ENCODE measurements around the gene MYL5.
A peak's percentile ranks its signal among the peaks of the same experiment; 100 is the strongest.
"Not testable (repeated sequence)": the region's sequence is repeated elsewhere in the genome, so short reads cannot be mapped to it uniquely, and the experiment has no call there.

Gene MYL5

DNA sequence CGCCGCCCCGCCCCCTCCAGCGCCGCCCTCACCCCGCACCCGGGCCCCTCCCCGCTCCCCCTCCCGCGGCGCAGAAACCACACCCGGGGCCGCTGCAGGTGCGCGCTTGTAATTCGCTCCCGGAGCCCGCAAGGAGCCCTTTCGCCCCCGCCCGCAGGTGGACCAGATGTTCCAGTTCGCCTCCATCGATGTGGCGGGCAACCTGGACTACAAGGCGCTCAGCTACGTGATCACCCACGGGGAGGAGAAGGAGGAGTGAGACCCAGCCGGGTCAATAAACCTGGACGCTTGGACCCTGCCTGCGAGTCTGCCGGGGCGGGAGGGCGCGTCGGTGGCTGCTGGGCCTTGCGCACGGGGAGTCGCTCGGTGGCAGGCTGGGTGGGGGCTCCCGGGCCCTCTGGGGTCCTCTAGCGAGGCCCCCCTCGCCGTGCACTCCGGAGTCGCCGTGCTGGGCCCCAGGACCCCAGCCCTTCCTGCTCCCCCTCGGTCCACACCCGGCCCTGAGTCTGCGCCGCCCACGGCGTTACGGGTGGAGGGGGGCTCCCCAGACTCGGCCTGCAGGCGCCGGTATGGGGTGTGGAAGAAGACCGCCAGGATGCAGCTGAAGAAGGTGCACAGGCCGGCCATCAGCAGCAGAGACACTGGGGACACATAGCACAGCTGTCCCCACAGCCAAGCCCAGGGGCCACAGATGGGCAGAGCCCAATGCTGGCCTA is 7.6 kb downstream of the MYL5 start:
- H3K27ac ChIP-seq = peak overlapping the region in 3 of 21 experiments; percentile 8 to 27 (median 10)
- H3K4me3 ChIP-seq = peak overlapping the region in 3 of 7 experiments; percentile 1 to 26 (median 4)

DNA sequence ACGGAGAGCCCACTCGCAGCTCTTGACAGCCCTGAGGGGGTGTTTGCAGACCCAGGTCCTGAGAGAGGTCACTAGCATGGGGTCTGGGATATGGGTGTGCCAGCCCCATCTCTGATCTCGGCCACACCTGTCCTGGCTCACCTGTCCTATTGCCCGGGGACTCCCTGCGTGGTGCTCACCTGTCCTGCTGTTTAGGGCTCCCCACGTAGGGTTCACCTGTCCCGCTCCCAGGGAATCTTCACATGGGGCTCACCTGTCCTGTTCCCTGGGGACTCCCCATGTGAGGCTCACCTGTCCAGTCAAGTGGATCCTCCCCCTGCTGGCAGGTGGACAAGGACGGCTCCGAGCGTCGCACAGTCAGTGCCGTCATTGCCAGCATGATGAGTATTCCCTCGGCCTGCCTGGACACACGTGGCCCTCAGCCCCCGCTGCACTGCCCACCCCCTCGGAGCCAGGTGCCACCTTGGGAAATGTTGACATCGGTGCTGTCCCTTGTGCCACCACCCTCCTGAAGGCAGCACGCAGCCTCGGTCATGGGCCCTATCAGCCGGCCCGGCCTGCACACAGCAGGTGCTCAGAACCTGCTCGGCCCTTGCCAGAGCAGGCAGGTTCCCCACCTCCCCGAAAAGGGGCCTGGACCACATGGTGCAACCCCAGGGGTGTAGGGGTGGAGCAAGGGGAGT is 8.3 kb downstream of the MYL5 start:
- peak overlapping the region in 2 of 7 experiments; percentile 4 to 26 for H3K4me3 ChIP-seq
- H3K27ac ChIP-seq = peak overlapping the region in 2 of 21 experiments; percentile 27 to 45

DNA sequence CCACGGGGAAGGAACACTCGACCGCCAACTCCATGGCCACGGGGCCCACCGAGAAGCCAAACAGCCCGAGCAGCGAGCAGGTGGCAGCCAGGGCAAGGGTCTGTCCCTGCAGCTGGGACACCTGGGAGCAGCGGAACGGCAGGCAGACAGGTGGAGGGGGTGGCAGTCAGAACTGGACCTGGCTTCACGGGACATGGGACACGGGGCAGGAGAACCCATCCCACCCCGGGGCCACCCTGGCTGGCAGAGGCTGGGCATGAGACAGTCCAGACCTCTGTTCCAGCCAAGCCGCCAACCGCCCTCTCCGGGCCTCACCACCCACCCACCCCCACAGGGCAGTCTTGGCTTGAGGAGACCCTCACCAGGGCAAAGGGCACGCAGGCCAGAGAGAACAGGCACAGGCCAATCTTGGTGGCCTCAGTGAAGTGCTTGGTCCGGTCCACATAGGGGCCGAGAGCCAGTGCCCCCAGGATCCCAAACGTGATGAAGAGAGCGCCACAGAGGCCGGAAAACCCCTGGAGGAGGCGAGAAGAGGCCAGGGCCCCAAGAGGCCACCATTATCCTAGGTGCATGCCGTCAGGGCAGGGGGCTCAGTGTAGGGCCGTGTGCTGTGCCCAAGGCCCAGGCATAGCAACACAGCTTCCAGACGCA is 9.0 kb downstream of the MYL5 start:
- H3K27ac ChIP-seq = peak overlapping the region in 4 of 21 experiments; percentile 2 to 45 (median 16)

DNA sequence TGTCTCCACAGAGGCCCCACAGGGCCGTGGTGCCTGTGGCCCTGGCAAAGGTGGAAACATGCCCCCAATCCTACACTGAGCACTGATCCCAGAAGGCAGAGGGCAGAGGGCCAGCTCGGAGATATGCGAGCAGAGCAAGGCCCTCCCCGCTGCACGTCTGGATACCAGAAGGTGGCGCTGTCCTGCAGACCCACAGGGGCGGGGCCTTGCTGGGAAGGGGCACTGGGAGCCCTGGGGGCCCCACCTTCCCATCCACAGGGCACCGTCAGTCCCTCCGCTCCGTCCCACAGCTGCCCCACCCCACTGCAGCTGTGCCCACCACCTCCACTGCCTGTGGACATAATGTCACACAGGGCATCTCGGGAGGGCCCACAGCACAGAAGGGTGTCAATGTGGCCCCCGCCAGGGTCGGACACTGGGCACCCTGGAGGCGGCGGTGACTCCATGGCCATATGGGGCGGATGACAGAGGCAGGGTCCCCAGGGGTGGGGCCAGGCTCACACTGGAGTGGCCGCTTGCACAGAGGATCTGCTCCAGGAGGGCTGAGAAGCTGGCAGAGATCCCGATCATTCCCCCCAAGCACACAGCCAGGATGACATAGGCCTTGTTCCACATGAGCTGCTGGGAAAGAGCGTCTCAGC is 9.8 kb downstream of the MYL5 start:
- Histone ChIP-seq H3K4me3 (no peak overlapping the region), H3K27ac (peak overlapping the region in 3 of 21 experiments; percentile 2 to 19 (median 14))

More for the DNA sequence above, 9.0 kb downstream of the MYL5 start:
- no peak overlapping the region for H3K4me3 ChIP-seq

DNA sequence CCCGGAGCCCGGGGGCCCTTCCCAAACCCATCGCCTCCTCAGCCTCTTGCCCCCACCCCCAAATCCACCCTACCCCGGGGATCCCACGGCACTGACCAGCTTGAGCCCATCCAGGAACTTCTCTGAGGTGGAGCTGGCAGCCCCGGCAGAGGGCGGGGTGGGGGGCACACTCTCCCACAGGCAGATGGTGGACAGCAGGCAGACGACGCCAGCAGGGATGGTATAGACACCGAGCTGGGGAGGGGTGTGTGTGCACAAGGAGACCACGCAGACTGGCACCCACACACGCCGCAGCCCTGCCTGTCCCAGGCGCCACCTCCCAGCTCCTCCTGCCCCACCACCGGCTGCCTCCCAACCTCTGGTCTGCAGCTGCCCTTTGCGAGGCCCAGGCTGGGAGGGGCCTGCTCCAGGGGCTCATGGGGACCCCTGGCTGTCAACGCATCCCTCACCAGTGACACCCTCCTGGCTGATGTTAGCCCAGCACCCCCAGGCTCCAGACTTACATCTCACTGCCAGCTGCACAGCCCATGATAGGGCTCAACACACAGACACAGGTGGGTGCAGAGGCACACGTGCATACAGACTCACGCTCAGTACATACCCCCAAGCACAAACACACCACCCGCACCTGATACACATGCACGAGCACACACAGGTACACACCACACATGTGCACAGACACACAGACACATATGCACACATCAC is 10.4 kb downstream of the MYL5 start:
- Histone ChIP-seq H3K27ac (no peak overlapping the region), H3K4me3 (no peak overlapping the region)

DNA sequence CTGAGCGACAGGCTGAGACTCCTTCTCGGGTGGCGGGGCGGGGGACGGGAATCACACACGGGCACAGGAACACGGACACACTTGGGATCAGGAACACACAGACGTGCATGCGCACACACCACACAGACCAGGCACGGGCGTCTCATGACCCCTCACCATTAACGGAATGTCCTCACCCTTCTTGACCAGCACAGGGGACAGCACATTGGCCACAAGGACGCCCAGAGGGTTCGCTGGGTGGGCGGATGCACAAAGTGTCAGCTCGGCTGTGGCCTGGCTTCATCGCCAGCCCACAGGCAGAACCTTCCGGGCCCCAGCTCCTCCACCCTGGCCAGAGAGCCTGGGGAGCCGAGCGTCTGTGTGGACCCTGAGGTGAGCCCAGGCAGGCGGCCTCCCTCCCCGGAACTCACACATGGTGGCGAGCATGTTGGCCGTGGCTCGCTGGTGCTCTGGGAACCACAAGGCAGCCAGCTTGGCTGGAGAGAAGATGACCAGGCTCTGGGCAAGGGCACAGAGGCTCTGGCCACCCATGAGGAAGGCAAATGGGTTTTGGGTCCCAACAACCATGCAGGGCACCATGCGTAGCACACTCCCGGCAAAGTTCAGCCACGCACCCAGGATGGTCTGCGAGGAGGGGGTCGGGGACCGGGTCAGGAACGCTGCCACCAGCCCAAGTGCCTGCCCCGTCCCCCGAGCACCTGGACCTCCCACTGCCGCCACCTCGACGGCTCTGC is 11.5 kb downstream of the MYL5 start:
- H3K4me3 ChIP-seq = no peak overlapping the region
- peak overlapping the region in 1 of 21 experiments; percentile 88 for H3K27ac ChIP-seq

DNA sequence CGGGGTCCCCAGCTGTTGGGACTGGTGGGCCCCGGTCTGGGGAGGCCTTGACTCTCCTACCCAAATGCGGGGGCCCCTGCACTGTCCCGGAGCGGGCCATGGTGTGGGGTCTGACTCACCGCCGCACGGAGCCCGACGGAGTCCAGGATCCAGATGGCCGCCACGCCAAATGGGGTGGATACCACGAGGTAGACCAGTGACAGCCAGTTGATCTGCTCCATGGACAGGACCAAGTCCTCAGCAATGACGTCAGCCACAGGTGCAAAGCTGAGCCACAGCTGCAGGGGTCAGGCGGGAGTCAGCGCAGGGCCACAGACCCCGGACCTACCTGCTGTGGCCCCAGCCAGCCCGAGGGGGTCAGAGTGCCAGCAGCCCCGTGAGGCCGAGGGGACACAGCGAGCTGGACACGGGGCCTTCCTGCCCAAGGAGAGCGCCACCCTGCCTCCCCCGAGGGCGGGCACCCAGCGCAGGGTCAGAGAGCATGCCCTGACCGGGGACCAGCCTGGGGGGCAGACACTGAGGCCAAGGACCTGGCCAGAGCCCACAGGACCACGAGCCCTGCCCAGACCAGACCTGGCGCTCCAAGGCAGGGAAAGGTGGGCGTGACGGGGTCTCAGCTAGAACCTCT is 12.2 kb downstream of the MYL5 start:
- H3K27ac ChIP-seq = peak overlapping the region in 15 of 21 experiments; percentile 26 to 90 (median 83)
- H3K4me3 ChIP-seq = no peak overlapping the region

DNA sequence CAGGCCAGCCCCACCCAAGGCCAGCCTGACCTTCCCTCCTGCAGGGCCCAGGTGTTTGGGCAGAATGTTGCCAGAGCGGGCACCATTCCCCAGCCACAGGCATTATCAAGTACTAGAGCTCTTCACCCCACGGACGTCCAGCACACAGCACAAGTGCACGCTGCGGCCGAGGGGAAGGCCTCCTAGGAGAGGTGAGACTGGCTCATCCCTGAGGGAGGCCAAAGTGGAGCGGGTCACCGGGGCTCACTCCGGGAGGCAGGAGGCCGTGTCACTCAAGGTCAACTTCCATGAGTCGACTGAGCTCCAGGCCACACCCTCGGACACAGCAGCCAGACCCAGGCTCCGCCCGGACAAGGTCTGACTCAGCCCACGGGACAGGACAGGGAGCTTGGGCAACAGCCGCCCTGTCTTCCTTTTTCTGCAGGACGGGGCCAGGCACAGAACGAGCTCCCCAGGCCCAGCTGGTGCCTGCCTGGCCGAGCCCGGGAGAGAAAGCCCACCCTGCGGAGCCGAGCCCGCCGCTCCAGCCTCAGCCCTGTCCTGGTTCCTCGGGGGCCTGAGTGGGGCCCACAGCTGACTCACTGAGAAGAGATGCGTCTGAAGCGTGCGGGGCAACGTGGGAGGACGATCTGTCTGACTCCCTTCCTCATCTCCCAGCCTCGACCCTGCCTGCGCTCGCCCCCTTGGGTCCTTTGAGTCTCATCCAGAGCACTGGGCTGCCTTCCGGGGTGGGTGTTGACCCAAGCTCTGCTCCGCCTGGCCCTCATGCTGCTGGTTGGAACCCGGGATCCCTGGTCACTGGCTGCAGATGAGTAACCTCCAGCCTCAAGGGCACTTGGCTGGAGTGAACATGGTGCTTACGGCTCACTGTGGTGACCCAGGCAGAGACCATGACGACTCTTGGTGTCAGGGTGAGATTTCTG is 13.0 kb downstream of the MYL5 start:
- H3K27ac ChIP-seq = peak overlapping the region in 20 of 21 experiments; percentile 26 to 90 (median 83)
- peak overlapping the region in 4 of 7 experiments; percentile 11 to 49 (median 38) for H3K4me3 ChIP-seq

DNA sequence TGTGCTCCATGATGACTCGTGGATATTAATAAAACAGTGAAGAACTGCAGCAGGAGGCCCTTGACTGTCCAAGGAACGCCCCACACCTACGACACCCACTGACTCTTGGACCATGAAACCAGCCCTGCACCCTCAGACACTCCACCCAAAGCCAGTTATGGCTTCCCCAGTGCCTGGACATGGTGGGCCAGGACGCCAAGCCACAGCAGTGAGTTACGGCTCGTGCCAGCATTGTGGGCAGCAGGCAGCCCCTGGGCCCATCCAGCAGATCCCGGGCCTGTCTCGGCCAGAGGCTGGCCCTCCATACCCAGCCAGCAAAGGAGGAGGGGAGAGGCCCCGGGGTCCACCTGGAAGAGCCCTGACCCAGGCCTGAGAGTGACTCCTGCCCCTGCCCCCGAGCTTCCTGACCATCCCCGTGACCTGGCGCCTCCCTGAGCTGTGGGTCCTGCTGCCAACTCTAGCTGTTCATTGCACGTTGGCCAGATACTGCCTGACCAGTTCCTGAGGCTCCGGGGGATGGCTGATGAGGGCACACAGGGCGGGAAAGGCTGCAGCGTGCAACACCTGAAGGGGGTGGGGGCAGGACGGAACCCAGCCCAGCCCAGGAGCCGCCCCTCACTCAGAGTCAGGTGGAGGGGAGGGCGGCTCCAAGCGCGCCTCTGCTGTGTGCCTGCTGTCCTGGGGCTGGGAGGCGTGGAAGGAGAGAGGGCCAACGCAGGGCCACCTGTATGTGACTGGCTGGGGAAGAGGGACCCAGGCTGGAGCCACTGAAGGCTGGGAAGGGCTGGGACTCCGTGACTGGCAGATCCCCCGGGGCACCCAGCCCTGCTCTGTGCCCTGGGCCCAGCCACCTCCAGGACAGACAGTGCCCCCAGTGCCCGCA is 13.9 kb downstream of the MYL5 start:
- Histone ChIP-seq H3K4me3 (peak overlapping the region; percentile 28 to 49 (median 39)), H3K27ac (peak overlapping the region in 20 of 21 experiments; percentile 41 to 90 (median 83))

DNA sequence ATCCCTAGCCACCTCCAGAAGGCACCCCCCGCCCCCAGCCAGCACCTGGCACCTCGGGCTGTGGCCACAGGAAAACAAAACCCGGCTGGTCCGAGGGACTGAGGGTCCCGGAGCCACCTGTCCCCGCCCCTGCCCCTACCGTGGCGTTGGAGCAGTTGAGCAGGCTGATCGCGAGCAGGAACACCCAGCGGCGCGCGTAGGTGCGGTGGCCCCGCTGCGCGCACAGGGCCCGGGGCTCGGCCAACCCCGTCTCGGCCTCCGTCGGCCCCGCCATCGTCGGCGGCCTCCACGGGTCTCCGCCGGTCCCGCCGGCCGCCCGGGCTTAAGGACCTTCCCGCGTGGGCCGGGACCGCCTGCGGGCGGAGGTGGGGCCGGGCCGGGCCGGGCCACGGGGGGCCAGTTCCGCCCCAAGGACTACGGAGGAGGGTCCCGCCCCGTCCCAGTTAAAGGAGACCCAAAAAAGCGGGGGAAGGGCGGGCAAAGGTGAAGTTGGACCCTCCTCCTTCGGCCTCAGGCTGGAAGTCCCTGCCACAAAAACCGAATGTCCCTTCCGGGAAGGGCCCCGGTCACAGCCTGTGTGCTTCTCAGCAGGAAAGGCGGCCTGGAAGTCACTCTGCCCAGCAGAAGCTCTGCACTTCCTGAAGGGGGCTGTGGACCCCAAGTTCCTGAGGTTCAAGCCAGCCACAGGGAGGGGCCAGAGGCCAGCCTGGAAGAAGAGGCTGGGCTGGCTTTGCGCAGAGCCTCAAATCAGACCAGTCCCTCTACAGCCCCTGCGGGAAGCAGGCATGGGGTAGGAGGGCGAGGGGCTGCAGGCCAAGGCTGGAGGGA is 14.7 kb downstream of the MYL5 start, which contains the start of gene SLC49A3:
TSS of gene SLC49A3 (minus strand) at position 298 of the 828 bp plus-strand sequence. CDS start at position 274, 24 bp downstream.
- Histone ChIP-seq H3K27ac (peak within 1 kb of the TSS in 20 of 21 experiments; percentile 41 to 90 (median 83)), H3K4me3 (peak within 1 kb of the TSS; percentile 28 to 49 (median 39))

DNA sequence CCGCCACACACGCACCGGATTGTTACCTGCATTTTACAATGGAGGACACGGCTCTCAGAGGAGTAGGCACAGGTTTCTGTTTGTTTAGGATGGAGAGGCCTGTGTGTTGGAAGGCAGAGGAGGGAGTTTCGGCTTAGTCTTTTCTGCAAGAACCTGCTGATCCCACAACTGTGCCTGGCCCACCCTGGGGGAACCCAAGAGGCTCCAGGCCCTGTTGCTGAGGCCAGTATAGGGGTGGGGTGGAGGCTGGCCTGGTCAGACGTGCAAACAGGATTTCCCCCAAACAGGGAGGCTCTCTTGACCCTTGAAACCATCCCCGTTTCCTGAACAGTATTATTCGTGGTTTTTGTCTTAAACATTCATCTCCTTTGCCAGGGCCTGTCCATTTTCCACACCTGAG is 15.4 kb downstream of the MYL5 start:
- Histone ChIP-seq H3K27ac (peak overlapping the region in 20 of 21 experiments; percentile 41 to 90 (median 83)), H3K4me3 (peak overlapping the region in 5 of 7 experiments; percentile 33 to 49 (median 39))

DNA sequence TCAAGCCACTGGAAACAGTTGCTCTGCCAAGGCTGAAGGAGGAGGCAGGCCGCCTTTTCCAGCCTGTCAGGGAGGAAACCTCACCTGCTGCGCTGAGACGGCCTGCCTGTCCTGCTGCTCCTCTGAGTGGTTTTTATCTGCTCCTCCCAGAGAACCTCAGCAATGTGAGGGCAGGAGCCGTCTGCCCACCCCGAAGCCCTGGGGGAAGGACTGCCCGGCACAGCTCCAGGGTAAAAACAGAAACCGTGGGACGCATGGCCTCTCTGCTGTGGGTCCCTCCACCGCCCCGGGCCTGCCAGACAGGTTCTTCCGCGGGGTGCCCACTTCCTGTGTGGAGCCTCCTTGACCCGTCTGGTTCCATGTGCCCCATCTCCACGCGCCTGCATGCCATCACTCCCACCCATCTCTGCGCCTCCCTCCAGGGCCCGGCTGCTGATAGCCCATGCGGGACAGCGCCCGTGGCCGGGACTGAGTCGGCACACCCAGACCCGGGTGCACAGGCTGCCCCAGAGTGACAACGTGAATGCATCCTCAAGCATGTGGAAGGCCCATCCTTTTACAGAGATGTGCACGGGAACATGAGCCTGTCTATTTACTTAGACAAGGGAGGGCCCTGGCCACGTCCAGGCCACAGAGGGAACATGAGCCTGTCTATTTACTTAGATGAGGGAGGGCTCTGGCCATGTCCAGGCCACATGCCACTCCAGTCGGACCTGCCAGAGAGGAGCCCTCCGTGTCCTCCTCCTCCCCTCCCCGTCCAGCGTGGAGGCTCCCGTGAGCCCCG is 18.6 kb downstream of the MYL5 start:
- H3K4me3 ChIP-seq = no peak overlapping the region
- H3K27ac ChIP-seq = no peak overlapping the region

DNA sequence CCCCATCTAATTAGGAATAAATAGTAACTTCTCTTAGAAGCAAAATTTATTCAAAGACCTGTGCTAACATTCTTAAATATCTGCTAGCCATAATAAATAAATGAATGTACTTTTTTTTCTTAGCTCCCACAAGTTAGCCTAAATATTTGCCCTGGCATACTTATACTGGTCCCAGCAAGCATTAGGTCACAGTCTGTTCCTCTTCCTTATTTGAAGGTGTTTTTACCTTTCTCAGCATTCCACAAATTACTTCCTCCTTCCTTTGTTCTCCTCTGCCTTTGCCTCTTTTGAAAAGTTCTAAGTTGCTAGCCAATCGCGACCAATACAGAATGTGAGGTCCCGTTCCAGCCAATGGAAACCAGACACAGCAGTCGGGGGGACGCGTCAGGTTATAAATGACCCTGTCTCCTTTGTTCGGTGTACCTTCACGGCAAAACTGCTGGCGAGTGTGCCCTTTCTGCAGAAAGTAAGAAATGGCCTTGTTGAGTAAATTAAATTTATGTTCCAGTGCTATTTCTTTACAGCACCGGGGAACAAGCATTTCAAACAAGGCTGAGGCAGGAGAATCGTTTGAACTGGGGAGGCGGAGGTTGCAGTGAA is 20.1 kb downstream of the MYL5 start:
- not testable (repeated sequence) for H3K27ac ChIP-seq, H3K4me3 ChIP-seq
